Ovary (tissue), 9 donors: ENCODE measurements around the gene PALLD. TPM values are rescaled to one million over a fixed set of nuclear protein-coding genes. Genes with fewer than 3 reads are reported as not detected.

Experiments used
- DNase-seq, 5 donors: peaks; one replicate each; pipeline ENCODE4 v3.0.0-alpha.2; 2019 to 2020
- H3K27ac ChIP-seq, 2 donors: fragments of 200-600 bp; one replicate each; pipeline versions ENCODE4 v1.5.1 to v1.8.0; 2019 to 2022
- H3K27me3 ChIP-seq: fragments of 200-600 bp; one replicate; pipeline ENCODE4 v1.8.0; 2022
- H3K36me3 ChIP-seq: fragments of 200-600 bp; sonication (generic); one replicate; pipeline ENCODE4 v1.5.1; 2019
- H3K4me1 ChIP-seq: one replicate; pipeline ENCODE4 v1.8.1; 2013; ENCODE audit warnings: mild to moderate bottlenecking, moderate library complexity; ENCODE audit not compliant: insufficient read depth
- H3K4me3 ChIP-seq: fragments of 200-600 bp; sonication (generic); one replicate; pipeline ENCODE4 v1.5.1; 2017
- H3K9me3 ChIP-seq, 2 donors: fragments of 200-600 bp in 1 of 2; sonication (generic) in 1 of 2; one replicate each; pipeline versions ENCODE4 v1.5.1 to v1.8.1; 2013 to 2019; ENCODE audit warnings: mild to moderate bottlenecking in 1 of 2, moderate library complexity in 1 of 2
- CTCF ChIP-seq, 3 donors: fragments of 450-650 bp in 2 of 3; fragments of 200-600 bp in 1 of 3; IDR thresholded peaks; one replicate each; pipeline versions ENCODE4 v1.5.1 to v1.8.0; 2016 to 2022; ENCODE audit warnings: antibody characterized with exemption in 3 of 3, mild to moderate bottlenecking in 1 of 3
- EP300 ChIP-seq: sonication (generic); formaldehyde crosslinking; IDR thresholded peaks from one replicate; pipeline ENCODE4 v1.6.1; 2017; ENCODE audit warnings: antibody characterized with exemption
- POLR2A ChIP-seq: fragments of 450-650 bp; IDR thresholded peaks from one replicate; pipeline ENCODE4 v1.6.1; 2017; ENCODE audit warnings: antibody characterized with exemption, mild to moderate bottlenecking, moderate library complexity
- WGBS, 3 donors: extraction: QIAGEN DNeasy Blood & Tissue Kit in 1 of 3; methylation state at CpG; one replicate each; pipeline versions ENCODE4 v1.1.5 to v1.1.7; 2013 to 2017; 5-methylcytosine and 5-hydroxymethylcytosine counted together
- intact Hi-C, 4 donors: fragments of 100-400 bp; cut with DNase I; formaldehyde crosslinking; loops; one replicate each; pipeline versions ENCODE4 v1.11.0 to v1.15.1; 2022 to 2023
- polyA plus RNA-seq, 2 donors: library from polyadenylated mRNA; stranded (reverse); fragments of 200-250 nt in 1 of 2; fragments of 350-450 nt in 1 of 2; fragmentation: Illumina TruSeq in 1 of 2; extraction: RNeasy Lipid Tissue Mini Kit (QIAGEN cat#74804) in 1 of 2; gene quantifications; one replicate each; pipeline ENCODE4 v1.2.3, GENCODE V29; 2013 to 2014
- total RNA-seq, 7 donors: library from RNA; depleted of rRNA in 2 of 7; stranded (reverse); fragments of >200 nt in 2 of 7; fragmentation: NEBNext Ultra II Directional in 3 of 7; extraction: Animal tissue kit (Norgen Biotek cat#: 25700) in 3 of 7; gene quantifications; one replicate each; pipeline versions ENCODE4 v1.1.0 to v1.2.4, GENCODE V29; 2016 to 2023
- donor health status: DM: no; HTN: no; CAD: no; lungs with moderate emphysema.
- donor health status: DM: no; HTN: no; CAD: no.
- donor health status: Bipolar disorder and iron deficiency.
- donor health status: DM: yes; HTN: yes; CAD: no.
- donor health status: DM: no; HTN: no; CAD: no.
- donor health status: DM: yes; HTN: yes; CAD: no.

Gene PALLD
- total and polyA plus RNA-seq, 9 donors, result 96.8 to 605 (median 137) TPM

GRCh38 chr4:168863719-168864647 is 367.1 kb downstream of the PALLD start:
- no peaks in the 10 kb centered on the region for H3K9me3 ChIP-seq
- no peak overlapping the region for H3K27ac ChIP-seq
- peaks cover 28% of the 10 kb centered on the region for H3K4me1 ChIP-seq
- WGBS, 3 donors, result 56 to 59% (median 56%) methylated on average over 10 of the region's 10 CpGs
- no peak overlapping the region for H3K4me3 ChIP-seq
- intact Hi-C loops, result no loop called here
- H3K36me3 ChIP-seq, result no peaks in the 10 kb centered on the region
- DNase-seq, result no peak
- no peaks in the 10 kb centered on the region for H3K27me3 ChIP-seq
- TF ChIP-seq EP300 (no peak), CTCF (IDR thresholded peaks at IDR 0.05) (no peak), POLR2A (no peak)

GRCh38 chr4:168864821-168865541 is 368.1 kb downstream of the PALLD start:
- Histone ChIP-seq H3K27me3 (no peaks in the 10 kb centered on the region), H3K4me1 (peaks cover 27% of the 10 kb centered on the region), H3K27ac (no peak overlapping the region), H3K9me3 (no peaks in the 10 kb centered on the region), H3K4me3 (no peak overlapping the region), H3K36me3 (no peaks in the 10 kb centered on the region)
- no peak for DNase-seq
- intact Hi-C loops, result no loop called here
- WGBS, 3 donors, result 23 to 25% (median 24%) methylated on average over 5 of the region's 5 CpGs
- TF ChIP-seq CTCF (IDR thresholded peaks at IDR 0.05), result no peak
- no peak for TF ChIP-seq EP300
- no peak for TF ChIP-seq POLR2A

- Histone ChIP-seq H3K9me3 (no peaks in the 10 kb centered on the region), H3K27me3 (no peaks in the 10 kb centered on the region), H3K27ac (no peak overlapping the region), H3K36me3 (no peaks in the 10 kb centered on the region), H3K4me1 (peaks cover 21% of the 10 kb centered on the region), H3K4me3 (no peak overlapping the region)
- intact Hi-C loops, result no loop called here
- WGBS, 3 donors, result 72 to 78% (median 75%) methylated on average over 3 of the region's 3 CpGs
- TF ChIP-seq POLR2A (no peak), CTCF (IDR thresholded peaks at IDR 0.05) (no peak), EP300 (no peak)
- DNase-seq, result no peak
Measured at GRCh38 chr4:168865854-168866253, 369.0 kb downstream of the PALLD start.

GRCh38 chr4:168866635-168867034 is 369.8 kb downstream of the PALLD start:
- Histone ChIP-seq H3K4me3 (no peak overlapping the region), H3K9me3 (no peaks in the 10 kb centered on the region), H3K27ac (no peak overlapping the region), H3K36me3 (no peaks in the 10 kb centered on the region), H3K4me1 (peaks cover 21% of the 10 kb centered on the region), H3K27me3 (no peaks in the 10 kb centered on the region)
- intact Hi-C loops, result no loop called here
- WGBS, 3 donors, result 79 to 93% (median 83%) methylated on average over 4 of the region's 4 CpGs
- DNase-seq, result no peak
- TF ChIP-seq EP300, result no peak
- no peak for TF ChIP-seq POLR2A
- TF ChIP-seq CTCF (IDR thresholded peaks at IDR 0.05), result no peak
